ENCODE measurements around the gene TRAF3IP1.

The TRAF3IP1 gene

GRCh38 chr2:238418999-238419546 is 98.8 kb downstream of the TRAF3IP1 start:
- TF ChIP-seq, protein P1, sequence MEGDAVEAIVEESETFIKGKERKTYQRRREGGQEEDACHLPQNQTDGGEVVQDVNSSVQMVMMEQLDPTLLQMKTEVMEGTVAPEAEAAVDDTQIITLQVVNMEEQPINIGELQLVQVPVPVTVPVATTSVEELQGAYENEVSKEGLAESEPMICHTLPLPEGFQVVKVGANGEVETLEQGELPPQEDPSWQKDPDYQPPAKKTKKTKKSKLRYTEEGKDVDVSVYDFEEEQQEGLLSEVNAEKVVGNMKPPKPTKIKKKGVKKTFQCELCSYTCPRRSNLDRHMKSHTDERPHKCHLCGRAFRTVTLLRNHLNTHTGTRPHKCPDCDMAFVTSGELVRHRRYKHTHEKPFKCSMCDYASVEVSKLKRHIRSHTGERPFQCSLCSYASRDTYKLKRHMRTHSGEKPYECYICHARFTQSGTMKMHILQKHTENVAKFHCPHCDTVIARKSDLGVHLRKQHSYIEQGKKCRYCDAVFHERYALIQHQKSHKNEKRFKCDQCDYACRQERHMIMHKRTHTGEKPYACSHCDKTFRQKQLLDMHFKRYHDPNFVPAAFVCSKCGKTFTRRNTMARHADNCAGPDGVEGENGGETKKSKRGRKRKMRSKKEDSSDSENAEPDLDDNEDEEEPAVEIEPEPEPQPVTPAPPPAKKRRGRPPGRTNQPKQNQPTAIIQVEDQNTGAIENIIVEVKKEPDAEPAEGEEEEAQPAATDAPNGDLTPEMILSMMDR (IDR thresholded peaks at IDR 0.05; ENCODE audit: insufficient read depth, low read length, missing control alignments), result no peak
- ChIA-PET POLR2A (no interaction called here), CTCF (interaction anchor here (1.2 kb wide), 2 partner anchors 12 to 49 kb away, joined by 3 to 4 read pairs; no protein-coding TSS in a partner anchor)
- DNase-seq (ENCODE audit: low read depth, low spot score), result no peak
- H3K4me3 ChIP-seq (ENCODE audit: low read depth, low read length), result no peak overlapping the region

- TF ChIP-seq, protein P1 (IDR thresholded peaks at IDR 0.05; ENCODE audit: insufficient read depth, low read length, missing control alignments), result no peak
- POLR2A ChIA-PET, result interaction anchor here (0.8 kb wide), 1 partner anchor 13 kb away, joined by 3 read pairs; no protein-coding TSS in a partner anchor
- CTCF ChIA-PET, result no interaction called here
- DNase-seq (ENCODE audit: low read depth, low spot score), result no peak
- no peak overlapping the region for H3K4me3 ChIP-seq (ENCODE audit: low read depth, low read length)
Measured at GRCh38 chr2:238420442-238420841, 100.1 kb downstream of the TRAF3IP1 start.

GRCh38 chr2:238420878-238421694 is 100.8 kb downstream of the TRAF3IP1 start:
- ChIA-PET POLR2A (interaction anchor here (0.8 kb wide), 1 partner anchor 12 kb away, joined by 3 read pairs; no protein-coding TSS in a partner anchor), CTCF (interaction anchor here (0.9 kb wide), 1 partner anchor 18 kb away, joined by 3 read pairs; no protein-coding TSS in a partner anchor)
- TF ChIP-seq, protein P1 (IDR thresholded peaks at IDR 0.05; ENCODE audit: insufficient read depth, low read length, missing control alignments), result no peak

DNA sequence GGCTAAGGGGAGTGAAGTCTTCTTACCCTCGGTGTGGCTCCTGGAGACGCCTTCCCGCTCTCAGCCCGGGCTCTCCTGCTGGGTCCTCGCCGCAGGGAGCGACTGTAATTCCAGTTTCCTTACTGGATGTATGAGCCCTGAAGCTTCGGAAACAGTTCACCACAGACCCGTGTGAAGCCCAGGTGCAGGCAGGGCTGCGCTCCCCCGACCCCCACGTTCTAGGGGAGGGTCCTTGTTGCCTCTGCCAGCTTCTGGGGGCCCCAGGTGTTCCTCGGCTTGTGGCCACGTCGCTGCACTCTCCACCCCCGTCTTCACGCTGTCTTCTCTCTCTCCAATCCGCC is 101.3 kb downstream of the TRAF3IP1 start:
- ChIA-PET CTCF (interaction anchor here (0.9 kb wide), 1 partner anchor 17 kb away, joined by 3 read pairs; no protein-coding TSS in a partner anchor), POLR2A (no interaction called here)
- DNase-seq (ENCODE audit: low read depth, low spot score), result no peak
- TF ChIP-seq, protein P1 (IDR thresholded peaks at IDR 0.05; ENCODE audit: insufficient read depth, low read length, missing control alignments), result no peak
- H3K4me3 ChIP-seq (ENCODE audit: low read depth, low read length), result no peak overlapping the region

More at GRCh38 chr2:238420878-238421694, 100.8 kb downstream of the TRAF3IP1 start:
- no peak for DNase-seq (ENCODE audit: low read depth, low spot score)
- H3K4me3 ChIP-seq (ENCODE audit: low read depth, low read length), result no peak overlapping the region

DNA sequence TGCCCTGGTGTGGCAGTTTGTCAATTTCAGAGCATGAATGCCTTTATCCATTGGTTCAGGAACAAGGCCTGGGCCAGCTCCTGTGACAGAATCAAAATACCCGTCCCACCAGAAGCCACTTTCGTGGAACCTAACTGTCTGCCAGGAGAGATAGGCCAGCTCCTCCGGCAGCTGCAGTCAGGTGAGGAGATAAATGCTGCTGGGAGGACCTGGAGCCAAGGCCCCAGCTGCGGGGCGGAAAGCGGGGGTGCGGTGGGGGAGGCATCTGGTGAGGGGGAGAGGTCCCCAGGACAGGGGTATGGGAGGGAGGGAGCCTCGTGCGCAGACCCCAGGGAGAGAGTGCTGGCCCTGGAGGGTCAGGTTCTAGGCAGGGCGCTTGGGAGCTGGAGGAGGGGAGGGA is 102.0 kb downstream of the TRAF3IP1 start:
- DNase-seq (ENCODE audit: low read depth, low spot score), result no peak
- ChIA-PET CTCF (interaction anchor here (0.9 kb wide), 1 partner anchor 16 kb away, joined by 3 read pairs; no protein-coding TSS in a partner anchor), POLR2A (no interaction called here)
- TF ChIP-seq, protein P1 (IDR thresholded peaks at IDR 0.05; ENCODE audit: insufficient read depth, low read length, missing control alignments), result no peak
- H3K4me3 ChIP-seq (ENCODE audit: low read depth, low read length), result no peak overlapping the region

DNA sequence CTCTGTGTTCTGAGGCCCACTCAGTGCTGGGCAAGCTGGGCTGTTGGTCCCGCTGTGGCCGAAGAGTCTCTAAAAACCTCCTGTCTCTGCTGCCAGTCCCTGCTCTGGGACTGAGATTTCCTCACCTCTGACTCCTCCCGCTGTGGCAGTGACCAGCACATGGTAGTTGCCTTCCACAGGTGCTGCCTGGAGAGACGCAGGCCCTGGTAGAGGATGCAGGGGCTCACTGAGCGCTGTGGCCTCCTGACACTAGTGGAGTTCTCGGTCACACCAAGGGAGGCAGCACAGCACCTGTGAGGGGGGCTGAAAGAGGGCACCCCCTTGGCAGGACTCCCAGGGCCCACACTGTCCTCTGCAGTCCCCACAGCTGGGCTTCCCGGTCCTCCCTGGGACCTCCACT is 102.6 kb downstream of the TRAF3IP1 start:
- TF ChIP-seq, protein P1 (IDR thresholded peaks at IDR 0.05; ENCODE audit: insufficient read depth, low read length, missing control alignments), result no peak
- ChIA-PET CTCF (interaction anchor here (1.6 kb wide), 1 partner anchor 52 kb away, joined by 6 read pairs; no protein-coding TSS in a partner anchor), POLR2A (no interaction called here)
- no peak overlapping the region for H3K4me3 ChIP-seq (ENCODE audit: low read depth, low read length)
- DNase-seq (ENCODE audit: low read depth, low spot score), result no peak
